IPS DF 19.7 (cell line): ENCODE measurements around the gene PRPS1.
A peak's percentile ranks its signal among the peaks of the same experiment; 100 is the strongest.
"Not testable (repeated sequence)": the region's sequence is repeated elsewhere in the genome, so short reads cannot be mapped to it uniquely, and the experiment has no call there.

Experiments
- DNase-seq: peaks from one replicate; pipeline ENCODE4 v3.0.0-alpha.2; 2013; ENCODE audit warnings: low read depth, low spot score

Gene PRPS1

GRCh38 chrX:107630031-107630689, 1.9 kb downstream of the PRPS1 start:
- DNase-seq, result no peak

- no peak for DNase-seq
Measured at GRCh38 chrX:107632346-107632745, 4.0 kb downstream of the PRPS1 start.

- DNase-seq, result no peak
Measured at GRCh38 chrX:107646735-107647134, 18.4 kb downstream of the PRPS1 start.

- no peak for DNase-seq
Measured at GRCh38 chrX:107648332-107648731, 20.0 kb downstream of the PRPS1 start.

GRCh38 chrX:107654566-107654871, 26.2 kb downstream of the PRPS1 start:
- no peak for DNase-seq

GRCh38 chrX:107654872-107655761, 26.8 kb downstream of the PRPS1 start:
- DNase-seq, result peak; percentile 35

- DNase-seq, result no peak
Measured at GRCh38 chrX:107656978-107657377, 28.7 kb downstream of the PRPS1 start.

GRCh38 chrX:107658660-107659059, 30.4 kb downstream of the PRPS1 start:
- no peak for DNase-seq

- DNase-seq, result no peak
Measured at GRCh38 chrX:107659286-107659685, 31.0 kb downstream of the PRPS1 start.

- DNase-seq, result no peak
Measured at GRCh38 chrX:107659768-107660167, 31.5 kb downstream of the PRPS1 start.

- no peak for DNase-seq
Measured at GRCh38 chrX:107662145-107662544, 33.8 kb downstream of the PRPS1 start.

GRCh38 chrX:107662824-107663223, 34.5 kb downstream of the PRPS1 start:
- no peak for DNase-seq

GRCh38 chrX:107666931-107667330, 38.6 kb downstream of the PRPS1 start:
- DNase-seq, result no peak

- no peak for DNase-seq
Measured at GRCh38 chrX:107667426-107667825, 39.1 kb downstream of the PRPS1 start.

- not testable (repeated sequence) for DNase-seq
Measured at GRCh38 chrX:107668710-107669109, 40.4 kb downstream of the PRPS1 start.

GRCh38 chrX:107669261-107669660, 41.0 kb downstream of the PRPS1 start:
- DNase-seq, result no peak

GRCh38 chrX:107669885-107670628, 41.7 kb downstream of the PRPS1 start:
- no peak for DNase-seq

GRCh38 chrX:107671256-107671655, 42.9 kb downstream of the PRPS1 start:
- DNase-seq, result not testable (repeated sequence)

- DNase-seq, result no peak
Measured at GRCh38 chrX:107672955-107673378, 44.7 kb downstream of the PRPS1 start.

GRCh38 chrX:107673431-107673830, 45.1 kb downstream of the PRPS1 start:
- no peak for DNase-seq

- no peak for DNase-seq
Measured at GRCh38 chrX:107673933-107674479, 45.7 kb downstream of the PRPS1 start.
